Tracheal epithelial cell (primary cell): ENCODE results near the gene NCCRP1. TPM values are rescaled to one million over a fixed set of nuclear protein-coding genes. Genes with fewer than 3 reads are reported as not detected.

Experiments used
- total RNA-seq: library from RNA; depleted of rRNA; stranded (reverse); fragments of >200 nt; gene quantifications from 2 replicates; pipeline ENCODE4 v1.2.1, GENCODE V29; 2014

NCCRP1 gene
- 4.8 and 9.4 TPM in 2 replicates for total RNA-seq

GRCh38 chr19:39196860-39197562 is at the start of gene NCCRP1:
Gene NCCRP1 (plus strand): TSS chr19:39196964. CDS start chr19:39196983, 19 bp downstream.

GRCh38 chr19:39203372-39204341 is 6.9 kb downstream of the NCCRP1 start, which contains the start of gene SYCN:
Gene SYCN (minus strand): TSS chr19:39204263. CDS start chr19:39204254, 9 bp downstream.

GRCh38 chr19:39244410-39245100 is 47.8 kb downstream of the NCCRP1 start, which contains the start of gene IFNL3:
Gene IFNL3 (minus strand): TSS chr19:39245006. CDS start chr19:39244967, 39 bp downstream.

GRCh38 chr19:39248806-39249205 is 52.0 kb downstream of the NCCRP1 start, which contains the start of gene IFNL4:
Gene IFNL4 (minus strand): TSS chr19:39248856.

Other genes with a start within 250 kb of the NCCRP1 start
- gene FBXO17, start 221.2 kb upstream of the NCCRP1 start, total RNA-seq, result 24.3 and 27.7 TPM in 2 replicates
- gene FBXO27, start 164.4 kb upstream of the NCCRP1 start, total RNA-seq, result 4.9 and 9.6 TPM in 2 replicates
- 0.43 and 1.4 TPM in 2 replicates for gene ACP7, start 112.6 kb upstream of the NCCRP1 start, total RNA-seq
- 5.5 and 9.2 TPM in 2 replicates for gene PAK4, start 71.2 kb upstream of the NCCRP1 start, total RNA-seq
- not detected in 2 replicates for gene SYCN, start 7.3 kb downstream of the NCCRP1 start, total RNA-seq
- not detected in 2 replicates for gene IFNL3, start 48.0 kb downstream of the NCCRP1 start, total RNA-seq
- not detected in 2 replicates for gene IFNL4, start 51.9 kb downstream of the NCCRP1 start, total RNA-seq
- gene IFNL2, start 71.4 kb downstream of the NCCRP1 start, total RNA-seq, result not detected in 2 replicates
- not detected in 2 replicates for gene IFNL1, start 99.4 kb downstream of the NCCRP1 start, total RNA-seq
- gene LRFN1, start 123.9 kb downstream of the NCCRP1 start, total RNA-seq, result 0.24 and 0.43 TPM in 2 replicates
- gene GMFG, start 139.1 kb downstream of the NCCRP1 start, total RNA-seq, result not detected in 2 replicates
- gene SAMD4B, start 145.5 kb downstream of the NCCRP1 start, total RNA-seq, result 31.5 and 37.6 TPM in 2 replicates
- gene PAF1, start 194.1 kb downstream of the NCCRP1 start, total RNA-seq, result 11.1 and 23.6 TPM in 2 replicates
- 9.8 and 10.4 TPM in 2 replicates for gene MED29, start 194.4 kb downstream of the NCCRP1 start, total RNA-seq
- gene ZFP36, start 209.9 kb downstream of the NCCRP1 start, total RNA-seq, result 5.8 TPM in 2 replicates
- 3.6 and 8.2 TPM in 2 replicates for gene PLEKHG2, start 215.7 kb downstream of the NCCRP1 start, total RNA-seq
- gene RPS16, start 239.0 kb downstream of the NCCRP1 start, total RNA-seq, result 72.5 and 139 TPM in 2 replicates
- gene SUPT5H, start 248.6 kb downstream of the NCCRP1 start, total RNA-seq, result 28.1 and 48.0 TPM in 2 replicates